HG03460 (cell line): ENCODE data around the gene MYADM.

Experiments used
- ATAC-seq: cut with Tn5 transposase; IDR thresholded peaks from one replicate; pipeline ENCODE4 v1.9.1; 2021; ENCODE audit not compliant: unreplicated experiment

Gene MYADM

GRCh38 chr19:53910170-53910518 is 42.5 kb downstream of the MYADM start:
- ATAC-seq, result no peak

GRCh38 chr19:53912653-53913052 is 45.0 kb downstream of the MYADM start:
- no peak for ATAC-seq

GRCh38 chr19:53915000-53915399 is 47.3 kb downstream of the MYADM start:
- ATAC-seq, result no peak

DNA sequence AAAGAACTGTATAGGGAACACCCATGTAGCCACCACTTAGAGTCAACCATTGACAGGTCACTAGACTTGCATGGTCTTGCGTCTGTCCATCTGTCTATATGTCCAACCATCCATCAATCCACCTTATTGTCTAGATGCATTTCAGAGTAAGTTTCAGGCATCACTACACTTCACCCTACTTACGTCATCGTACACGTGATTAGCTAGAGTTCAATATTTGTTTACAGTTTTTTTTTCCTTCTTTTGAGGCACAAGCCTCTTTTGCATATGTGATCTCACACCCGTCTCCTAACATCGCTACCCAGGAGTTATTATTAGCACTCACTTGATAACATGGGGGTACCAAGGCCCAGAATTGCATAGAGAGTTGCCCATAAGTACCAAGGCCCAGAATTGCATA is 48.3 kb downstream of the MYADM start:
- no peak for ATAC-seq

DNA sequence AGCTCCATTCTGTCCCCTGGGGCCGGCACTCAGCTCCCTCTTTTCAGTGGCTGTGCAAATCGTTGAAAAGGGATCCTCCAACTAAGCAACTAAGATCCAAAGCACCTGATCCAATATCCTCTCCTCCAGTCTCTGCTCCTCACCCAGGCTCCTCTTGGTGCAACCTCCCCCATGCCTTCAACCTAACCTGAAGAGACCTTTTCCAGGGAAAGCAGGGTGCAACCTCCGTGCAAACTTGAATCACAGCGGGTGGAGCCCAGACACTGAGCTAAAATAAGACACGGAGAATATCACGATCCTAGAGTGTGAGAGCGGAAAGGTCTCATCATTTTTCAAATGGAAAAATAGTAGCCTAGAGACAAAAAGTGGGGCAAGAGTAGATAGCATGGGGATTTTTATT is 49.7 kb downstream of the MYADM start:
- no peak for ATAC-seq
